Activated CD4-positive, alpha-beta T cell treated with anti-CD3 and anti-CD28 coated beads, Interleukin-2, amount 10 ng/mL, durations not matched to agents 24 days and 14 days (primary cell): ENCODE measurements around the gene LRRC42. TPM values are rescaled to one million over a fixed set of nuclear protein-coding genes. Genes with fewer than 3 reads are reported as not detected.
A peak's percentile ranks its signal among the peaks of the same experiment; 100 is the strongest.

Experiments
- DNase-seq: peaks from one replicate; pipeline ENCODE4 v3.0.0; 2022
- H3K27ac Mint-ChIP-seq: one replicate; pipeline ENCODE4 v1.8.0; 2022; ENCODE audit warnings: mild to moderate bottlenecking, mixed read lengths
- H3K27me3 Mint-ChIP-seq: one replicate; pipeline ENCODE4 v1.8.0; 2022; ENCODE audit warnings: mixed read lengths
- H3K36me3 Mint-ChIP-seq: one replicate; pipeline ENCODE4 v1.8.0; 2022; ENCODE audit warnings: low read depth, mild to moderate bottlenecking, mixed read lengths
- H3K4me1 Mint-ChIP-seq: one replicate; pipeline ENCODE4 v1.8.0; 2021; ENCODE audit warnings: mixed read lengths
- H3K4me3 Mint-ChIP-seq: one replicate; pipeline ENCODE4 v1.8.0; 2022; ENCODE audit warnings: mild to moderate bottlenecking, moderate library complexity, mixed read lengths
- H3K9me3 Mint-ChIP-seq: one replicate; pipeline ENCODE4 v1.8.0; 2021; ENCODE audit warnings: mixed read lengths
- intact Hi-C: fragments of 100-400 bp; cut with micrococcal nuclease; formaldehyde crosslinking; loops from one replicate; pipeline ENCODE4 v1.15.1; 2023
- total RNA-seq: library from RNA; stranded (reverse); gene quantifications from 2 replicates; pipeline ENCODE4 v1.2.3, GENCODE V29; 2022

Gene LRRC42
- total RNA-seq, 1 donor from 2014 or later: 34.7 TPM

DNA sequence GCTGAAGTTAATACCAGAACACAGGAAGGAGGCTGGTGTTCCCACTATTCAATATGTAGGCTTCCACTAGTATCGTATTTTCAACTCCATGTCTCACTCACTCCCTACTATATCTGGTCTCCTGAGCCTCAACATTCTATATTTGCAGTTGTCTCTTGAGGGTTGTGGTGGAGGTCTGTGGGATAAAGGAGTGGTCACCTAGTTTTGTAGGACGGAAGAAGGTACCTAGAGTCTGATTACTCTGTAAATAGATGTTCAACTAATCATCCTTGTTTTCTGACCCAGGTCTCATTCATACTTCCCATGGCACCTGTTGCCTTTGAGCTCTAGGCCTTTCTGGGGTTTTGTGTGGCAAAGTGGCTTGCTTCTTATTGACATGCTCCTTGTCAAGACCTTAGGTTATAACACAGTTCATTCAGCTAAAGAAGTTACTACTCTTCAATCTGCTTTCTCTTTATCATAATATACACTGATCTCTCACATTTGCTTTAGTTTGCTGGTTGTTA is 18.7 kb upstream of the LRRC42 start:
- H3K36me3 Mint-ChIP-seq: peaks cover 63% of the 10 kb centered on the region
- no peak for DNase-seq
- H3K9me3 Mint-ChIP-seq: no peaks in the 10 kb centered on the region
- no peak overlapping the region for H3K4me3 Mint-ChIP-seq
- H3K4me1 Mint-ChIP-seq: peaks cover 2% of the 10 kb centered on the region
- intact Hi-C loops: no loop called here
- no peak overlapping the region for H3K27ac Mint-ChIP-seq
- H3K27me3 Mint-ChIP-seq: no peaks in the 10 kb centered on the region

- no peak overlapping the region for H3K27ac Mint-ChIP-seq
- intact Hi-C loops: no loop called here
Observed at GRCh38 chr1:53929246-53929960, 16.7 kb upstream of the LRRC42 start.

GRCh38 chr1:53930932-53931331 is 15.2 kb upstream of the LRRC42 start:
- no peak for DNase-seq
- peaks cover 74% of the 10 kb centered on the region for H3K36me3 Mint-ChIP-seq
- H3K4me3 Mint-ChIP-seq: no peak overlapping the region
- intact Hi-C loops: no loop called here
- H3K4me1 Mint-ChIP-seq: peaks cover 2% of the 10 kb centered on the region
- H3K27ac Mint-ChIP-seq: no peak overlapping the region
- H3K9me3 Mint-ChIP-seq: no peaks in the 10 kb centered on the region
- no peaks in the 10 kb centered on the region for H3K27me3 Mint-ChIP-seq

More at GRCh38 chr1:53929246-53929960, 16.7 kb upstream of the LRRC42 start:
- H3K9me3 Mint-ChIP-seq: no peaks in the 10 kb centered on the region
- DNase-seq: no peak
- no peak overlapping the region for H3K4me3 Mint-ChIP-seq
- no peaks in the 10 kb centered on the region for H3K27me3 Mint-ChIP-seq
- peaks cover 69% of the 10 kb centered on the region for H3K36me3 Mint-ChIP-seq
- H3K4me1 Mint-ChIP-seq: peaks cover 2% of the 10 kb centered on the region

- intact Hi-C loops: no loop called here
- peaks cover 2% of the 10 kb centered on the region for H3K4me1 Mint-ChIP-seq
- no peak for DNase-seq
- H3K36me3 Mint-ChIP-seq: peaks cover 77% of the 10 kb centered on the region
- H3K4me3 Mint-ChIP-seq: no peak overlapping the region
- H3K9me3 Mint-ChIP-seq: no peaks in the 10 kb centered on the region
- H3K27ac Mint-ChIP-seq: no peak overlapping the region
- no peaks in the 10 kb centered on the region for H3K27me3 Mint-ChIP-seq
Observed at GRCh38 chr1:53931523-53931922, 14.6 kb upstream of the LRRC42 start.

GRCh38 chr1:53934170-53934765 is 11.9 kb upstream of the LRRC42 start:
- no peak overlapping the region for H3K4me3 Mint-ChIP-seq
- no peaks in the 10 kb centered on the region for H3K9me3 Mint-ChIP-seq
- H3K36me3 Mint-ChIP-seq: peaks cover 76% of the 10 kb centered on the region
- intact Hi-C loops: no loop called here
- H3K4me1 Mint-ChIP-seq: peaks cover 6% of the 10 kb centered on the region
- DNase-seq: no peak
- no peaks in the 10 kb centered on the region for H3K27me3 Mint-ChIP-seq
- H3K27ac Mint-ChIP-seq: no peak overlapping the region

- no peak for DNase-seq
- Mint-ChIP-seq H3K36me3 (peaks cover 74% of the 10 kb centered on the region), H3K4me3 (no peak overlapping the region), H3K4me1 (peaks cover 9% of the 10 kb centered on the region), H3K27me3 (no peaks in the 10 kb centered on the region), H3K9me3 (no peaks in the 10 kb centered on the region), H3K27ac (no peak overlapping the region)
- intact Hi-C loops: no loop called here
Observed at GRCh38 chr1:53936430-53936829, 9.7 kb upstream of the LRRC42 start.

- DNase-seq: no peak
- no peaks in the 10 kb centered on the region for H3K9me3 Mint-ChIP-seq
- intact Hi-C loops: no loop called here
- no peak overlapping the region for H3K27ac Mint-ChIP-seq
- peaks cover 18% of the 10 kb centered on the region for H3K4me1 Mint-ChIP-seq
- H3K27me3 Mint-ChIP-seq: no peaks in the 10 kb centered on the region
- H3K36me3 Mint-ChIP-seq: peaks cover 65% of the 10 kb centered on the region
- no peak overlapping the region for H3K4me3 Mint-ChIP-seq
Observed at GRCh38 chr1:53938136-53938830, 7.9 kb upstream of the LRRC42 start.

- H3K27me3 Mint-ChIP-seq: no peaks in the 10 kb centered on the region
- intact Hi-C loops: loop anchor here (2.0 kb wide), 1 partner anchor 24 kb away; no protein-coding TSS in a partner anchor
- H3K4me1 Mint-ChIP-seq: peaks cover 39% of the 10 kb centered on the region
- no peaks in the 10 kb centered on the region for H3K9me3 Mint-ChIP-seq
- DNase-seq: no peak
- H3K27ac Mint-ChIP-seq: no peak overlapping the region
- peak overlapping the region; percentile 98 for H3K4me3 Mint-ChIP-seq
- peaks cover 34% of the 10 kb centered on the region for H3K36me3 Mint-ChIP-seq
Observed at GRCh38 chr1:53942127-53942957, 3.8 kb upstream of the LRRC42 start.

GRCh38 chr1:53943090-53943489 is 3.1 kb upstream of the LRRC42 start:
- peaks cover 27% of the 10 kb centered on the region for H3K36me3 Mint-ChIP-seq
- H3K27me3 Mint-ChIP-seq: no peaks in the 10 kb centered on the region
- peak overlapping the region; percentile 98 for H3K4me3 Mint-ChIP-seq
- H3K4me1 Mint-ChIP-seq: peaks cover 47% of the 10 kb centered on the region
- no peak for DNase-seq
- H3K9me3 Mint-ChIP-seq: no peaks in the 10 kb centered on the region
- intact Hi-C loops: loop anchor here (2.0 kb wide), 1 partner anchor 24 kb away; no protein-coding TSS in a partner anchor
- H3K27ac Mint-ChIP-seq: no peak overlapping the region

GRCh38 chr1:53943490-53944043 is 2.6 kb upstream of the LRRC42 start:
- Mint-ChIP-seq H3K27ac (peak overlapping the region; percentile 71), H3K27me3 (no peaks in the 10 kb centered on the region), H3K4me1 (peaks cover 48% of the 10 kb centered on the region), H3K36me3 (peaks cover 27% of the 10 kb centered on the region), H3K4me3 (peak overlapping the region; percentile 98), H3K9me3 (no peaks in the 10 kb centered on the region)
- DNase-seq: no peak
- intact Hi-C loops: loop anchor here (2.0 kb wide), 1 partner anchor 25 kb away; no protein-coding TSS in a partner anchor

- peak overlapping the region; percentile 98 for H3K4me3 Mint-ChIP-seq
- H3K36me3 Mint-ChIP-seq: peaks cover 20% of the 10 kb centered on the region
- intact Hi-C loops: loop anchor here (5.0 kb wide), 1 partner anchor 818 kb away; the partner anchor contains the start of gene PARS2
- H3K27me3 Mint-ChIP-seq: no peaks in the 10 kb centered on the region
- H3K4me1 Mint-ChIP-seq: peaks cover 52% of the 10 kb centered on the region
- H3K27ac Mint-ChIP-seq: peak overlapping the region; percentile 95
- DNase-seq: peak; percentile 60
- no peaks in the 10 kb centered on the region for H3K9me3 Mint-ChIP-seq
Observed at GRCh38 chr1:53944469-53945182, 1.5 kb upstream of the LRRC42 start.

DNA sequence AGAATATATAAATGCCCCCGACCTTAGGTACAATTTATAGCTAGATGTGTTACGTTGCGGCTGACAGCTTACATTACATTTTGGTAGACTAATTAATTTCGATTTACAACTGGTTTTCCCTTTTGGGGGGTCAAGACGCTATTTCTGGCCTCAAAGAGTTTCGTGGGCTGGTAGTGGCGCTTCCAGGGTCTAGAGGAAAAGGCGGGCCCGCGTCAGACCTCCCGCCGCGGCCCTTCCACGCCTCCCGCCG is 1.0 kb upstream of the LRRC42 start:
- intact Hi-C loops: loop anchor here (5.0 kb wide), 1 partner anchor 817 kb away; the partner anchor contains the start of gene PARS2
- Mint-ChIP-seq H3K4me3 (peak overlapping the region; percentile 98), H3K36me3 (peaks cover 17% of the 10 kb centered on the region), H3K27me3 (no peaks in the 10 kb centered on the region), H3K27ac (peak overlapping the region; percentile 95), H3K4me1 (peaks cover 54% of the 10 kb centered on the region), H3K9me3 (no peaks in the 10 kb centered on the region)
- DNase-seq: no peak
